ENCODE data around the gene TSPAN6.

- TF ChIP-seq CTCF (optimal IDR thresholded peaks at IDR 0.05 in 1 of 3, IDR thresholded peaks at IDR 0.05 in 1 of 3, conservative IDR thresholded peaks at IDR 0.05 in 1 of 3; ENCODE audit: extremely low read depth in 1 of 3, insufficient read depth in 2 of 3, low read length in 3 of 3) (no peak), EZH2 (IDR thresholded peaks at IDR 0.05; ENCODE audit: low read length) (no peak)
Observed at GRCh38 chrX:100659431-100660137, 23.0 kb upstream of the TSPAN6 start.

Measured in keratinocyte (primary cell).